Hindlimb muscle (tissue), 1 donor: ENCODE results near the gene DSCAM. TPM values are rescaled to one million over a fixed set of nuclear protein-coding genes. Genes with fewer than 3 reads are reported as not detected.
"Not testable (repeated sequence)": the region's sequence is repeated elsewhere in the genome, so short reads cannot be mapped to it uniquely, and the experiment has no call there.

Experiments used
- DNase-seq: peaks from one replicate; pipeline ENCODE4 v3.0.0-alpha.2; 2013
- polyA plus RNA-seq: library from polyadenylated mRNA; unstranded; fragments of 120-200 nt; gene quantifications from one replicate; pipeline ENCODE4 v1.2.1, GENCODE V29; 2013; ENCODE audit not compliant: insufficient read length

DSCAM gene
- 2.0 TPM for polyA plus RNA-seq

DNA sequence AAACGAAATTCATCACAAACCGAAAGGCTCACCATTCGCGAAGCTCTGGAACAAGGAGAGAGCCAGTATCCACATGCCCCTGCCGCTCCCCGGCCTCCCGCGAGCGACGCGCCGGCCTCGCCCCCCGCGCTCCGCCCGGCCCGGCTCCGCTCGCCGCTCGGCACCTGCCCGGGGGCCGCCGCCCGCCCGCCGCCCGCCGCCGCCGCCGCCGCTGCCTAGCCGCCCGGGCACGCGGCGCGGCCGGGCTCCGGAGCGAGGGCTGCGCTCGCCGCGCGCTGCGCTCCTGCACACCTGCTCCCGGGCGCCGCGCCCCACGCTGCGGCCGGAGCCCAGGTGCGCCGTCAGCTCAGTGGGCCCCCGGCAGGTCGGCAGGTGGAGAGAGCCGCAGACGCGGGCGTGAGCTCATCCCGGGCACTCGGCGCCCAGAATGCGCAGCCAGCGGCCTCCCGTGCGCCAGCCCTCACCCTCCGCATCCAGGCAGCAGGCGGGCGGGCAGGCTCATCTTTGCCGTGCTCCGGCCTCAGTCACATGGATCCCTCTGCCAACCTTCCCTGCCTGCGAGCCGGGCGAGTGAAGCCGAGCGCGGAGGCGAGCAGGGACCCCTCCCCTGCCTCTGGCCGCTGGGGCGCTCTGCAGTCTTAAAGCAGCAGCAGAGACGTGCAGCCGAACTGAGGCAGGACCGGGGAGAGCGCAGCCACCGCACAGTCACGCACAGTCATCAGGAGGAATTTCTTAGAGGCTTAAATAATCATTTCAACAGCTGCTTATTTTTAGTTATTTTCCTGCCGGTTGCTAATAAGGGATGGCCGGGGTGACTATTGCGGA, at the start of gene DSCAM:
Gene DSCAM (minus strand): TSS at position 572 of the 825 bp plus-strand sequence. CDS start 497 bp downstream, at position 75.
- DNase-seq: no peak

DNA sequence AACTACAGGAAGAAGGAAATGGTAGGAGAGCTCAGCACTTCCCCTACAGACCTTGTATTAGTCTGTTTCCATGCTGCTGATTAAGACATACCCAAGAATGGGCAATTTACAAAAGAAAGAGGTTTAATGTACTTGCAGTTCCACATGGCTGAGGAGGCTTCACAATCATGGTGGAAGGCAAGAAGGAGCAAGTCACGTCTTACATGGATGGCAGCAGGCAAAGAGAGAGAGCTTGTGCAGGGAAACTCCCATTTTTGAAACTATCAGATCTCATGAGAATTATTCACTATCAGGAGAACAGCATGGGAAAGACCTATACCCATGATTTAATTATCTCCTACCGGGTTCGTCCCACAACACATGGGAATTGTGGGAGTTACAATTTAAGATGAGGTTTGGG, 48.7 kb upstream of the DSCAM start:
- not testable (repeated sequence) for DNase-seq

- no peak for DNase-seq
Measured at GRCh38 chr21:40886931-40887330, 40.0 kb upstream of the DSCAM start.

GRCh38 chr21:40886006-40886405, 39.0 kb upstream of the DSCAM start:
- no peak for DNase-seq

DNA sequence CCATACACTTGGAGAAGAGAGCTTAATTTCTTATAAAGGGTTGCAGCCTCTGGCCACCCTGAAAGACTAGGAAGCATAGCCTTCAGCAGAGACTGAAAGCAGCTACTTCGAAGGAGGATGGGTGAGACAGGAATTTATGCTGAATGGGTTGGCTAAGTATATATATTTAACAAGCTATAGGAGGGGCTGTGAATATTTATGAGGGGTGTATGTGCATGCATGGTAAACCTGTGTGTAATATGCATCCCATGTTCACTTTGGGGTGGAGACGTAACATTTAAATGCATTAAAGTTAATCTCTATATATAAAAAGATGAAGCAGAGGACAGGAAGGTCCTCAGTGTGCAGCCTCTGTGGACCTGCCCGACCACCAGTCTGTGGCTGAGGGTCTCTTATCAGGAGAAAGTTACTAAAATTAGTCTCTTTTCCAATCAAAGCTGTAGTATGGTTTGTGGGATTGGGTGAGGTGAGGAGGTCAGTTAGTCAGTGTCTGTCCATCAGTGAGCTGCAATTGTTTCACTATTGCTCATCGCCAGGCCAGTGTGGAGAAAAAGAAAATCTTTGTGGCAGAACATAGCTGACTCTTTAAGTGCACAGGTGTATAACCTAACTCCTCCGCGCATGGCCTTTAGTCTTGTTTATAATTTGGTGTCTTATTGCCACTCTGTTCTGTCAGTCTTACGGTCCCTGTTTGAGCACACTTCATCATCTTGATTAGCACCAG, 35.4 kb upstream of the DSCAM start:
- no peak for DNase-seq

DNA sequence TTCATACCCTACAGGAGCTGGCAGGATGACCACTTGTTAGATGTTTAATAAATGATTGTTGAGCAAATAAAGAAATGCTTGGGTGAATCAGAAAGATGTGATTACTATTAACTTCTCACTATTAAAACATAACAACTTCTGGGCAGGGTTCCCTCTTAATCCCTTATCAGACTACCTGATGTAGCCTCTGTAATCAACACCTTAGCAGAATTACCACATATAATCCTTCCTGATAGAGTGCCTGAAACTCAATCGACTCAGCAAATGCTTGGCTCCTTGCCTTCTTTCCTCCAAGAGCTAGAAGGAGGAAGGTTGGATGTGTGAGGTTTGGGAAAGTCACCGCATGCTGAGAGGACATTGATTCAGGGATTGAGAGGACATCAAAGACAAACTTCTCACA, 34.8 kb upstream of the DSCAM start:
- DNase-seq: no peak

- DNase-seq: no peak
Measured at GRCh38 chr21:40871099-40871498, 24.1 kb upstream of the DSCAM start.

DNA sequence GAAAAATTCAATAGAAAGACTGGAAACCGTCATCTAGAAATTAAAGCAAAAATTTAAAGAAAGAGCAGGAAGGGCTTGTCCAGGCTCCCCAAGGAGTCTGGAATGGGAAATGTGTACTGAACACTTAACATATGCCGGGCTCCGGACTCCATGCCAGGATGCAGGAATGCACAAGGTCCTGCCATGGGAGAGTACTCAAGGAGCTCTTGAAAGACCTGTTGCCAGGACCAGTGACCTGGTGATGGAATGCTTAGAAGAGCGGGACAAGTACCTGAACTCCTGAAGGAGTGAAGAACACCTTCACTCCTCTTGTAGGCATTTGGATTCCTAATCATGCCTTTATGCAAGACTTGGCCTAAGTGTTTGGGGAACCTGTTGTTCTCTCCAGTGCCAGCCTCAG, 16.9 kb upstream of the DSCAM start:
- no peak for DNase-seq

DNA sequence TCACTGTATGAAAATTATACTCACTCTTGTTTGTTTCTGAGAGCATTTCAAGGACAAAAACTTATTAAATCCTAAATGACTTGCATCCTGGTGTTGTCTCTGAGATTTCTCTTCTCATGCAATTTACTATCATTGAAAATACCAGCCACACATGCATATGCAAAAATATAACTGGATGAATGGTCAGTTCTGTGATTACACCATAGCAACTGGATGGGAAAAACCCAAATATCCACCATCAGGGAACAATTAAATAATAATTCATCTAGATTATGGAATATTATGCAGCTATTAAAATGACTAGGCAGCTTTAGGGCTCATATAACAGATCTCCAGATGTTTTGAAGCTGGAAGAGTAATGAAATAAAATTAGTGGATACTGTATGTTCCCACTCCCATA, 11.6 kb upstream of the DSCAM start:
- no peak for DNase-seq

- DNase-seq: no peak
Measured at GRCh38 chr21:40853956-40854688, 7.2 kb upstream of the DSCAM start.

DNA sequence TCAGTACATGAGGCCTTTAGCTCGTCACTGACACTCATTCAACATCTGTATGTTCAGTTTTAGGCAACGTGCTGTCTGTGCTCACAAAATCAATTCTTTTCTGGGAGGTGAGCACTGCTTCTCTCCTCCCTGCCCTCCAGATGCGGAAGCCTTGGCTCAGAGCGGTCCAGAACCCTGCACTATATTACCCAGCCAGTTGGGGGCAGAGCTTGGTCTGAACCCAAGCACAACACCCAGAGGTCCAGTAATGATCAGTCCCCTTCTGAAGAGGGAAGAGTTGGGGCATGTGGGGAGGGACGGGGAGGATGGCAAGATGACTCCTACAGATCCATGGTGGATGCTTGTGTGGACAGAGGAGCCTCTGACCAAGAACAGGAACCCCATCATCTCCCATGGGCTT, 5.6 kb upstream of the DSCAM start:
- DNase-seq: no peak

DNA sequence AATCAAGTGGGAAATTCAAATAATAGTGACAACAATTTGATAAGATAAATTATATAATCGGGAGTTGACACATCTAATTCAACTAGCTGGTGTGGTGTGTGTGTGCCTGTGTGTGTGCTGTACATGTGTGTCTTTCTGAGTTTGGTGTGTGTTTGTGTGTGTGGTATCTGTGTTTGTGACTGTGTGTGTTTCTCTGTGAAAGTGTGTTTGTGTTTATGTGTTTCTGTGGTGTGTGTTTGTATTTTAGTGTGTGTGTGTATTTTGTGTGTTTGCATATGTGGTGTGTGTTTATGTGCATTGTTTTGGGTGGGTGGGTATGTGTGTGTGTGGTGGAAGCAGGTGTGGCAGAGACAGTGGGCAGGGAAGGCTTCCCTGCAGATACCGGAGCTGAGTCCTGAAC, 4.8 kb upstream of the DSCAM start:
- no peak for DNase-seq

GRCh38 chr21:40850071-40850470, 3.1 kb upstream of the DSCAM start:
- no peak for DNase-seq

- DNase-seq: no peak
Measured at GRCh38 chr21:40847951-40848350, 993 bp upstream of the DSCAM start.

DNA sequence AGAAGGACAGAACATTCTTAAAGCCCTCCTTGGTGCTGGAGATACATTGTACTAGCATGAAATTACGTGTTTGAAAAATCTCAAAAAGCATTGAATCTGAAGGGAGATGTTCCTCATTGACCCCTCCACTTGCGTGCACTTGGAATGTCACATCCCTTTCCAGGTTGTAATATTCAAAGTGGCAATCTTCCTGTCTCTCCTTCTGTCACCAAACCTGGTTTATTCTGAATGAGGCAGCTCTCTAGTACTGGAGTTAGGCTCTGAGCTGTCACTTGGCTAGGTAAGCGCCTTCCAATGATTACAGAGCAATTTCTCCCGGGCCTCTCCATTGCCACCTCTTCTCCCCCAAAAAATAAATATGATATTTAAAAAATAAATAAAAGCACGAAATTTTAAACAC, 855 bp downstream of the DSCAM start:
- no peak for DNase-seq

DNA sequence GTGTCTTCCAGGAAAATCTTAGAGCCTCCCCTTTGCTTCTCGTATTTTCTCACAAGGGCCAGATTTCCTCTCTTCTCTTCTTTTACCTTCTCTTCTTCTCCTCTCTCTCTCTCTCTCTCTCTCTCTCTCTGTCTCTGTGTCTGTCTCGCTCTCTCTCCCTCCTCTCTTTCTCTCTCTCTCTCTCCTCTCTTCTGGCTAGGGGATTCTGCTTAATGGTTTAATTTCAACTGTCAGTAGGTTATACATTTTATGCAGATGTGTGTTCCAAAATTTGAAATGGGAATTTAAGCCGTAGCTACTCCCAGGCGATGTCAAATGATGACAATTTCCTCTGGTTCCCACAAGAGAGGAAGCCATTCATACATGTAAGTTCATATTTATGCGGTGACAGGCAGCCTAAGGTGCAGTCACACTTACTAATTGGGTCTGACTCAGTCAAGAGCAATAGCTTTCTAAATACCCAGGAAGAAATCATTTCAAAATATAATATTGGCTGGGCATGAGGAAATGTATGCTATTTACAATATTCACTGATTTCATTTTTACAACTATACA, 1.4 kb downstream of the DSCAM start:
- no peak for DNase-seq

DNA sequence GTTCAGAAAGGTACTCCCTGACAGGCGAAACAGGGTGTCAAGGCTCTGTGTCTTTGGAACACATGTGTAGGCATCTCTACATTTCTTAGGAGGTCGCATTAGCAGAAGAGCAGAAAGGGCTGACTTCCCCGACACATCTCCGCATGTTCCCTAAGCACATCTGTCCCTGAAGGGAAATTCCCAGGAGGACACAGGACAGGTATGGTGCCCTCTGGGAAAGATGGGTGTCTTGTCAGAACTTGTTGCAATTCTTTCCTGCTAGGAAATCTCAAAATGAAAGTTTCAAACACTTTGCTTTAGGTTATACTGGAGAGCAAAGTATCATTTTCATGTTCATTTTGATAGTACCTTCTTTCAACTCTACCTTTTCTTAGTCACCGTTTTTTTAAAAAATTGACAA, 2.0 kb downstream of the DSCAM start:
- no peak for DNase-seq

DNA sequence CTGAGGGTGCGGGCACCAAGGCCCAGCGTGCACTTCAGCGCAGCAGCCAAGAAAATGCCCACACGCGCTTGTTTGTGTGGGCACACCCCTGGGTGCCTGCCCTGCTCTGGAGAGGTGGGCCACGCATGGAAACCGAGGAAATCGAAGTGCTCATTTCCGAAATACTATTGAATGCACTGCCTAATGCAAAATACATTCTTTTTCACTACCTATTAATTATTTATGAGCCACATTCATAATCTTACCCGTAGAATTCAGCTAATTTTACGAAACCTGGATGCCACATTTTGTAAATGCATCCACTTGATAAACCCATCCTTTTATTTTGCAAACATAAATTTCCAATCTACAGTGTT, 4.8 kb downstream of the DSCAM start:
- no peak for DNase-seq

DNA sequence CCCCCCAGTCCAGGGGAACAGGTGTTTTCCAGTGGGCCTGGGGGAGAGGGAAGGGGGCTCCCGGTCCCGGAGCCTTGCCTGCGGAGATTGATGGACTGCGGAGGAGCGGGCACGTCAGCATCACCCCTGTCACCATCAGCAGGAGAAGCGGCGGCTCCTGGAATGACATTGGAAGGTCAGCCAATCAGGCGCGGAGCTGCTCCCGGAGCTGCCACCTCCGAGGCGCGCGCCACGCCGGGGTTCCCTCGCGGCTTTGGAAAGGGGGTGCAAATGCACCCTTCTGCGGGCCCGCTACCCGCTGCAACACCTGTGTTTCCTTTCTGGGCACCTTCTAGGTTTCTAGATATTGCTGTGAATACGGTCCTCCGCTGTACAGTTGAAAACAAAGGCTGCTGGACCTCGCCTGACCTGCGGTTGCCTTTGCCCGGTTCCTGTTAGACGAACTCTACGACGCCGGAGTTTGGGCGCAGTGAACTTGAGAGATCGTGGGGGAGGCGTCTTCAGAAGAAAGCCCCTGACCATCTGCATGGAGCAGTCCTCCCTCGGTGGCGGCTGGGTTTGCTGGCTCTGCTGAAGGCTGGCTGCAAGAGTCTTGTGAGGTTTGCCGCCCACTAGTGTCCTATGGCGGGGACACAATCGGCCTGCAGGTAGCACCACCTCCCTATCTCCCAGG, 5.3 kb downstream of the DSCAM start:
- peak; percentile 52 for DNase-seq

- no peak for DNase-seq
Measured at GRCh38 chr21:40840401-40841125, 6.4 kb downstream of the DSCAM start.

DNA sequence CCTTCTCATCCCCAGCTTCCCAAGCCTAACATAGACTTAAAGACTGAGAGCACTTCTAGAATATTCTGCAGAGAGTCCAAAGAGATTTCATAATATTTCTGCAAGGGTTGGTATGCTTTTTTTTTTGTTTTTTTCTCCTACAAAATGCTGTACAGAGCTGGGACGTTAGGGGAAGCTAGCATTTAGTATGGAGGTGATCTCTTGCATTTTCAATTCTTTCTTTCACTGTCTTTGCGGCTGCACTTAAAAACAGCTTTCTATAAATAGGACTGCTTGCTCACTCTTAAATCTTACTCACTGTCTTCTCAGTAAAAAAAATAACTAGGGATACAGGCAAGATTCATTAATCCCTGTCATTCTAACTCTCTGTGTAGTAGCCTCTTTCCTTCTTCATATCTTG, 7.4 kb downstream of the DSCAM start:
- no peak for DNase-seq

- no peak for DNase-seq
Measured at GRCh38 chr21:40837456-40837855, 9.5 kb downstream of the DSCAM start.
